NB4 (cell line): Measurements from ENCODE around the gene MYO1D.

Experiments used
- DNase-seq: peaks from one replicate; pipeline ENCODE4 v3.0.0; 2010; ENCODE audit warnings: low read depth
- H3K4me3 ChIP-seq: one replicate; pipeline ENCODE4 v1.5.1; 2011; ENCODE audit warnings: mild to moderate bottlenecking, low read depth, low read length, moderate library complexity
- CTCF ChIP-seq: IDR thresholded peaks from one replicate; pipeline ENCODE4 v1.5.1; 2012; ENCODE audit warnings: low read depth, low read length
- MAX ChIP-seq: IDR thresholded peaks from 2 replicates; pipeline ENCODE4 v1.6.1; 2011; ENCODE audit warnings: low read depth, low read length
- MYC ChIP-seq: IDR thresholded peaks from 2 replicates; pipeline ENCODE4 v1.6.1; 2011; ENCODE audit warnings: low read depth, low read length
- POLR2A ChIP-seq: IDR thresholded peaks from 2 replicates; pipeline ENCODE4 v1.6.1; 2011; ENCODE audit warnings: mild to moderate bottlenecking; ENCODE audit not compliant: insufficient read length; ENCODE audit errors: extremely low read depth

Gene MYO1D

GRCh38 chr17:32814836-32815235 is 62.1 kb downstream of the MYO1D start:
- no peak for DNase-seq
- no peak overlapping the region for H3K4me3 ChIP-seq
- TF ChIP-seq POLR2A: no peak
- no peak for TF ChIP-seq MAX
- TF ChIP-seq MYC: no peak
- no peak for TF ChIP-seq CTCF

- no peak overlapping the region for H3K4me3 ChIP-seq
- no peak for DNase-seq
- no peak for TF ChIP-seq POLR2A
- TF ChIP-seq CTCF: no peak
- no peak for TF ChIP-seq MAX
- TF ChIP-seq MYC: no peak
Measured at GRCh38 chr17:32813021-32813420, 63.9 kb downstream of the MYO1D start.

- TF ChIP-seq POLR2A (no peak), MYC (no peak)
- no peak overlapping the region for H3K4me3 ChIP-seq
- no peak for DNase-seq
Measured at GRCh38 chr17:32810690-32811089, 66.2 kb downstream of the MYO1D start.

- H3K4me3 ChIP-seq: no peak overlapping the region
- no peak for DNase-seq
- TF ChIP-seq CTCF (no peak), MAX (no peak), MYC (no peak), POLR2A (no peak)
Measured at GRCh38 chr17:32807577-32807976, 69.3 kb downstream of the MYO1D start.

- DNase-seq: no peak
- H3K4me3 ChIP-seq: no peak overlapping the region
- TF ChIP-seq MYC (no peak), MAX (no peak), POLR2A (no peak), CTCF (no peak)
Measured at GRCh38 chr17:32806646-32807045, 70.3 kb downstream of the MYO1D start.

GRCh38 chr17:32805029-32805976 is 71.6 kb downstream of the MYO1D start:
- no peak for TF ChIP-seq MYC
- no peak for TF ChIP-seq MAX
- TF ChIP-seq POLR2A: no peak
- no peak for TF ChIP-seq CTCF
- no peak overlapping the region for H3K4me3 ChIP-seq
- DNase-seq: no peak
